B cell (primary cell): ENCODE measurements around the gene SPDYA. TPM values are rescaled to one million over a fixed set of nuclear protein-coding genes. Genes with fewer than 3 reads are reported as not detected.

ENCODE experiments used
- ATAC-seq: fragments of 200-7000 bp; cut with Tn5 transposase; one replicate; pipeline ENCODE4 v1.10.0; 2021; ENCODE audit warnings: low read depth, mild to moderate bottlenecking, moderate number of reproducible peaks, moderate library complexity
- CTCF ChIA-PET: fragments of 350-600 bp; sonication (Branson Sonifier 250); formaldehyde crosslinking; loops from one replicate; lab custom pipeline; 2021; ENCODE audit warnings: antibody characterized with exemption, inconsistent platforms; lab: Charles Lee
- POLR2A ChIA-PET: fragments of 350-600 bp; sonication (Branson Sonifier 250); formaldehyde crosslinking; loops from one replicate; lab custom pipeline; 2021; ENCODE audit warnings: antibody characterized with exemption; lab: Charles Lee
- DNase-seq: peaks from one replicate; pipeline ENCODE4 v3.0.0; 2013
- H2AFZ ChIP-seq: 2 replicates; pipeline ENCODE4 v1.6.1; 2012; ENCODE audit warnings: mild to moderate bottlenecking, low read depth, low read length; ENCODE audit not compliant: insufficient read depth, poor library complexity, severe bottlenecking
- H3K27ac ChIP-seq, 2 donors: 1 replicate in 1 of 2; 2 replicates in 1 of 2; pipeline ENCODE4 v1.5.1; 2012 to 2013; ENCODE audit warnings: low read length in 2 of 2, mild to moderate bottlenecking in 2 of 2, moderate library complexity in 1 of 2
- H3K27me3 ChIP-seq, 4 experiments: fragments of 200-600 bp in 1 of 4; sonication (generic) in 1 of 4; replicated peaks in 1 of 4; 1 replicate in 2 of 4; 2 replicates in 2 of 4; pipeline versions ENCODE4 v1.6.1 to v1.7.0; 2013 to 2016; ENCODE audit warnings: low read length in 3 of 4, mild to moderate bottlenecking in 2 of 4, mixed read lengths in 1 of 4, moderate library complexity in 1 of 4; ENCODE audit not compliant: insufficient read depth in 4 of 4, control insufficient read depth in 3 of 4; ENCODE audit errors: control extremely low read depth in 1 of 4
- H3K36me3 ChIP-seq, 2 experiments: replicated peaks in 1 of 2; 1 replicate in 1 of 2; 2 replicates in 1 of 2; pipeline versions ENCODE4 v1.6.1 to v1.7.1; 2013; ENCODE audit warnings: low read length in 1 of 2; ENCODE audit not compliant: insufficient read depth in 2 of 2, control insufficient read depth in 1 of 2; ENCODE audit errors: control extremely low read depth in 1 of 2, extremely low read depth in 1 of 2
- H3K4me1 ChIP-seq, 2 donors: fragments of 200-600 bp in 1 of 2; sonication (generic) in 1 of 2; 1 replicate in 1 of 2; 2 replicates in 1 of 2; pipeline versions ENCODE4 v1.5.1 to v1.6.1; 2013 to 2017; ENCODE audit warnings: low read length in 2 of 2; ENCODE audit not compliant: control insufficient read depth in 2 of 2, insufficient read depth in 2 of 2
- H3K4me2 ChIP-seq: replicated peaks from 2 replicates; pipeline ENCODE3; 2012; ENCODE audit warnings: mild to moderate bottlenecking, low read depth, low read length; ENCODE audit not compliant: poor library complexity, severe bottlenecking
- H3K4me3 ChIP-seq, 5 experiments: fragments of 200-600 bp in 1 of 5; sonication (generic) in 1 of 5; 1 replicate in 3 of 5; 2 replicates in 2 of 5; pipeline versions ENCODE4 v1.5.1 to v1.7.0; 2011 to 2016; ENCODE audit warnings: low read length in 4 of 5, mild to moderate bottlenecking in 4 of 5, low read depth in 2 of 5, control low read depth in 1 of 5, moderate library complexity in 1 of 5; ENCODE audit not compliant: insufficient read depth in 1 of 5; ENCODE audit errors: control extremely low read depth in 1 of 5, extremely low read depth in 1 of 5
- H3K79me2 ChIP-seq: fragments of 200-600 bp; sonication (generic); one replicate; pipeline ENCODE4 v1.6.0; 2016; ENCODE audit warnings: low read length; ENCODE audit not compliant: control insufficient read depth, insufficient read depth
- H3K9ac ChIP-seq: fragments of 200-600 bp; sonication (generic); 2 replicates; pipeline ENCODE4 v1.6.1; 2017; ENCODE audit warnings: mild to moderate bottlenecking, low read length, moderate library complexity
- H3K9me3 ChIP-seq, 3 donors: one replicate each; pipeline versions ENCODE4 v1.6.1 to v1.7.1; 2013; ENCODE audit warnings: low read length in 2 of 3; ENCODE audit not compliant: control insufficient read depth in 2 of 3, insufficient read depth in 1 of 3; ENCODE audit errors: control extremely low read depth in 1 of 3
- H4K20me1 ChIP-seq: 2 replicates; pipeline ENCODE4 v1.6.0; 2012; ENCODE audit warnings: mild to moderate bottlenecking, low read length; ENCODE audit not compliant: insufficient read depth, control insufficient read depth, poor library complexity, severe bottlenecking
- H3K27ac Mint-ChIP-seq: one replicate; pipeline ENCODE4 v1.8.0; 2021; ENCODE audit warnings: mixed read lengths
- H3K27me3 Mint-ChIP-seq: one replicate; pipeline ENCODE4 v1.8.0; 2021; ENCODE audit warnings: mixed read lengths
- H3K4me1 Mint-ChIP-seq: one replicate; pipeline ENCODE4 v1.8.0; 2021; ENCODE audit warnings: mixed read lengths
- H3K4me3 Mint-ChIP-seq: one replicate; pipeline ENCODE4 v1.8.0; 2021; ENCODE audit warnings: mixed read lengths
- H3K9me3 Mint-ChIP-seq: one replicate; pipeline ENCODE4 v1.8.0; 2022; ENCODE audit warnings: mixed read lengths; ENCODE audit not compliant: insufficient read depth
- EZH2 ChIP-seq: IDR thresholded peaks from 2 replicates; pipeline ENCODE4 v1.6.1; 2012; ENCODE audit warnings: borderline replicate concordance, low read depth, mild to moderate bottlenecking, moderate library complexity, low read length; ENCODE audit not compliant: insufficient read depth, poor library complexity, severe bottlenecking
- WGBS: methylation state at CpG from one replicate; pipeline ENCODE4 v1.1.5; 2013; ENCODE audit warnings: missing lambda C conversion rate; ENCODE audit not compliant: insufficient coverage; 5-methylcytosine and 5-hydroxymethylcytosine counted together
- intact Hi-C: fragments of 100-400 bp; cut with micrococcal nuclease; formaldehyde crosslinking; loops from one replicate; pipeline ENCODE4 v1.10.0; 2022
- polyA plus RNA-seq: library from polyadenylated mRNA; depleted of rRNA; stranded (reverse); fragments of >200 nt; gene quantifications from 2 replicates; pipeline ENCODE4 v1.2.3, GENCODE V29; 2012
- total RNA-seq, 2 donors: library from RNA; stranded (reverse); fragments of 120-200 nt in 1 of 2; gene quantifications; 1 replicate in 1 of 2; 2 replicates in 1 of 2; pipeline versions ENCODE4 v1.2.3 to v1.2.4, GENCODE V29; 2013 to 2022
- TF ChIP-seq, protein P1 (sequence below): fragments of 200-600 bp; IDR thresholded peaks from one replicate; pipeline ENCODE4 v1.8.0; 2022; ENCODE audit warnings: antibody characterized with exemption, mild to moderate bottlenecking

The SPDYA gene
- total and polyA plus RNA-seq, 2 donors (not counting 1 experiment from before 2014, with no cell fraction given): 3.5 TPM; not detected in 1

DNA sequence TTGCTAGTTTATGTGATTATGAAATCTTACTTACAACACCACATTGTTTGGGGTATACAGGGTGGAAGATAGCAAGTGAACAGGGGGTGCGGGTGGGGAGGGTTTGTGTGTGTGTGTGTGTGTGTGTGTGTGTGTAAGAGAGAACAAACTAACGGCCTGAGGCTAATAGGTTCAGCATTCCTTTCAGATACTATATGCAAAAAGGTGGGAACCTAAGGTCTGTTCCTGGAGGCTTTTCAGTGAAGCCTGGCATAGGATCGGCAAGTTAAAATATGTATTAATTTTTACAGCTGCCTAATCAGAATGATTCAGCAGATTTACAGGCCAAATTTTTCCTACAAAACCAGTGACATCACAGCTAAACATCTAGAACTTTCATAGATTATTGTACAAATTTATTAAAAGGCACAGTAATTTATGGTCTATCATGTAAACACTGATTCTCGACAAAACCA lies 7.6 kb upstream of the SPDYA start:
- ChIA-PET POLR2A (no interaction called here), CTCF (interaction anchor here (0.7 to 1.3 kb wide), 2 partner anchors 18 to 338 kb away, joined by 3 to 4 read pairs; no protein-coding TSS in a partner anchor)
- no peak overlapping the region for H3K27ac ChIP-seq
- Mint-ChIP-seq H3K4me3 (no peak overlapping the region), H3K4me1 (no peaks in the 10 kb centered on the region), H3K9me3 (no peaks in the 10 kb centered on the region), H3K27me3 (no peaks in the 10 kb centered on the region), H3K27ac (no peak overlapping the region)
- H4K20me1 ChIP-seq: peaks cover 9% of the 10 kb centered on the region
- no peak for TF ChIP-seq EZH2
- TF ChIP-seq, protein P1, sequence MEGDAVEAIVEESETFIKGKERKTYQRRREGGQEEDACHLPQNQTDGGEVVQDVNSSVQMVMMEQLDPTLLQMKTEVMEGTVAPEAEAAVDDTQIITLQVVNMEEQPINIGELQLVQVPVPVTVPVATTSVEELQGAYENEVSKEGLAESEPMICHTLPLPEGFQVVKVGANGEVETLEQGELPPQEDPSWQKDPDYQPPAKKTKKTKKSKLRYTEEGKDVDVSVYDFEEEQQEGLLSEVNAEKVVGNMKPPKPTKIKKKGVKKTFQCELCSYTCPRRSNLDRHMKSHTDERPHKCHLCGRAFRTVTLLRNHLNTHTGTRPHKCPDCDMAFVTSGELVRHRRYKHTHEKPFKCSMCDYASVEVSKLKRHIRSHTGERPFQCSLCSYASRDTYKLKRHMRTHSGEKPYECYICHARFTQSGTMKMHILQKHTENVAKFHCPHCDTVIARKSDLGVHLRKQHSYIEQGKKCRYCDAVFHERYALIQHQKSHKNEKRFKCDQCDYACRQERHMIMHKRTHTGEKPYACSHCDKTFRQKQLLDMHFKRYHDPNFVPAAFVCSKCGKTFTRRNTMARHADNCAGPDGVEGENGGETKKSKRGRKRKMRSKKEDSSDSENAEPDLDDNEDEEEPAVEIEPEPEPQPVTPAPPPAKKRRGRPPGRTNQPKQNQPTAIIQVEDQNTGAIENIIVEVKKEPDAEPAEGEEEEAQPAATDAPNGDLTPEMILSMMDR: no peak
- peaks cover 9 to 38% of the 10 kb centered on the region in 2 experiments for H3K36me3 ChIP-seq
- H3K4me1 ChIP-seq: no peaks in the 10 kb centered on the region
- no peaks in the 10 kb centered on the region for H3K27me3 ChIP-seq
- no peak overlapping the region for H3K4me2 ChIP-seq
- H3K4me3 ChIP-seq: no peak overlapping the region
- no peaks in the 10 kb centered on the region for H3K79me2 ChIP-seq
- WGBS: no CpG with 5 or more reads among the region's 4 CpGs
- intact Hi-C loops: no loop called here
- H3K9me3 ChIP-seq: no peaks in the 10 kb centered on the region
- H3K9ac ChIP-seq: no peak overlapping the region
- DNase-seq: no peak
- H2AFZ ChIP-seq: no peak overlapping the region
- ATAC-seq: no peak

DNA sequence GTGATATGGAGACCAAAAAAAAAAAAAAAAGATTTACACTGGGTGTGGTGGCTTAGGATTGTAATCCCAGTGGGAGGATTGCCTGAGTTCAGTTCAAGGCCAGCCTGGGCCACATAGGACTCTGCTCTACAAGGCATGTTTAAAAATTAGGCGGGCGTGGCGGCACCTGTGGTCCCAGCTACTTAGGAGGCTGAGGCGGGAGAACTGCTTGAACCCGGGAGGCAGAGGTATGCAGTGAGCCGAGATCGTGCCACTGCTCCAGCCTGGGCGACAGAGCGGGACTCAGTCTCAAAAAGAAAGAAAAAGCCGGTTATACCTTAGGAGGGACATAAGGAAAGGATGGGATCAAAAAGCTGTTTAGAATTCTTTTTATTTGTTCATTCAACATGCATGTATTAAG lies 707 bp upstream of the SPDYA start:
- DNase-seq (no peak), ATAC-seq (no peak)
- intact Hi-C loops: loop anchor here (2.0 to 5.0 kb wide), 4 partner anchors 58 to 243 kb away; partner anchors contain the start of genes PPP1CB and TRMT61B
- CTCF ChIA-PET: interaction anchor here (0.9 to 2.8 kb wide), 4 partner anchors 10 to 215 kb away, joined by 3 to 10 read pairs (median 5); no protein-coding TSS in a partner anchor
- Mint-ChIP-seq H3K27me3 (no peaks in the 10 kb centered on the region), H3K4me1 (peaks cover 14% of the 10 kb centered on the region), H3K27ac (no peak overlapping the region), H3K4me3 (peak overlapping the region; percentile 86), H3K9me3 (no peaks in the 10 kb centered on the region)
- H3K36me3 ChIP-seq: no peaks in the 10 kb centered on the region
- H3K4me2 ChIP-seq: peak overlapping the region; percentile 91
- peak overlapping the region; percentile 87 for H2AFZ ChIP-seq
- peak overlapping the region in 4 of 5 experiments; percentile 43 to 75 (median 56) for H3K4me3 ChIP-seq
- no peaks in the 10 kb centered on the region for H3K79me2 ChIP-seq
- peak overlapping the region; percentile 73 for H3K9ac ChIP-seq
- H3K27ac ChIP-seq: no peak overlapping the region
- no peak for TF ChIP-seq EZH2
- TF ChIP-seq, protein P1: no peak
- WGBS: 74% methylated on average over 8 of the region's 10 CpGs
- peaks cover 0 to 9% (median 0%) of the 10 kb centered on the region in 3 donors for H3K9me3 ChIP-seq
- peaks cover 0 to 7% (median 0%) of the 10 kb centered on the region in 4 experiments for H3K27me3 ChIP-seq
- H3K4me1 ChIP-seq: peaks cover 12 to 16% of the 10 kb centered on the region in 2 donors
- POLR2A ChIA-PET: interaction anchor here (0.6 to 0.7 kb wide), 2 partner anchors 192 to 377 kb away, joined by 4 read pairs; no protein-coding TSS in a partner anchor
- no peaks in the 10 kb centered on the region for H4K20me1 ChIP-seq
